GM18868 (cell line): ENCODE results near the gene ILDR1.

Experiments used
- ATAC-seq: cut with Tn5 transposase; IDR thresholded peaks from one replicate; pipeline ENCODE4 v1.9.1; 2021; ENCODE audit warnings: mild to moderate bottlenecking, moderate library complexity; ENCODE audit not compliant: unreplicated experiment

ILDR1 gene

GRCh38 chr3:122021037-122021436 lies 1.0 kb downstream of the ILDR1 start:
- no peak for ATAC-seq

- peak; percentile 38 for ATAC-seq
Observed at GRCh38 chr3:122019493-122019892, 2.6 kb downstream of the ILDR1 start.

GRCh38 chr3:122014741-122015140 lies 7.3 kb downstream of the ILDR1 start:
- ATAC-seq, result peak; percentile 82

GRCh38 chr3:122013448-122013925 lies 8.6 kb downstream of the ILDR1 start:
- ATAC-seq, result no peak

- peak; percentile 36 for ATAC-seq
Observed at GRCh38 chr3:122012821-122013220, 9.2 kb downstream of the ILDR1 start.

- ATAC-seq, result no peak
Observed at GRCh38 chr3:122011396-122011795, 10.7 kb downstream of the ILDR1 start.

GRCh38 chr3:122010506-122010905 lies 11.5 kb downstream of the ILDR1 start:
- no peak for ATAC-seq

- no peak for ATAC-seq
Observed at GRCh38 chr3:122008166-122008565, 13.9 kb downstream of the ILDR1 start.

- ATAC-seq, result no peak
Observed at GRCh38 chr3:122006267-122006666, 15.8 kb downstream of the ILDR1 start.

GRCh38 chr3:122004991-122005565 lies 17.0 kb downstream of the ILDR1 start:
- ATAC-seq, result peak; percentile 62

GRCh38 chr3:122004107-122004506 lies 17.9 kb downstream of the ILDR1 start:
- ATAC-seq, result no peak

- ATAC-seq, result no peak
Observed at GRCh38 chr3:122003606-122004005, 18.4 kb downstream of the ILDR1 start.

GRCh38 chr3:122003112-122003511 lies 18.9 kb downstream of the ILDR1 start:
- ATAC-seq, result no peak

GRCh38 chr3:122002611-122003010 lies 19.4 kb downstream of the ILDR1 start:
- no peak for ATAC-seq

- no peak for ATAC-seq
Observed at GRCh38 chr3:122001892-122002291, 20.2 kb downstream of the ILDR1 start.

GRCh38 chr3:122000936-122001605 lies 21.0 kb downstream of the ILDR1 start:
- ATAC-seq, result no peak

- ATAC-seq, result no peak
Observed at GRCh38 chr3:121999931-122000330, 22.1 kb downstream of the ILDR1 start.

GRCh38 chr3:121998611-121999473 lies 23.2 kb downstream of the ILDR1 start:
- ATAC-seq, result no peak

- no peak for ATAC-seq
Observed at GRCh38 chr3:121998030-121998580, 23.9 kb downstream of the ILDR1 start.

- no peak for ATAC-seq
Observed at GRCh38 chr3:121997372-121997771, 24.7 kb downstream of the ILDR1 start.

GRCh38 chr3:121996441-121996840 lies 25.6 kb downstream of the ILDR1 start:
- ATAC-seq, result no peak
